Stimulated activated naive B cell treated with anti-CD40 and anti-IgM and Interleukin-4, amounts not matched to agents 10 μg/mL and 1 μg/mL and 100 μg/mL, for 72 hours (primary cell): Measurements from ENCODE around the gene GSTA4.

Source experiments
- ATAC-seq, 2 donors: fragments of 150-1000 bp; cut with Tn5 transposase; replicated peaks; 2 replicates each; pipeline ENCODE4 v1.10.0; 2021; ENCODE audit warnings: moderate library complexity in 1 of 2
- DNase-seq: peaks from one replicate; pipeline ENCODE4 v3.0.0; 2021
- H3K27ac Mint-ChIP-seq: one replicate; pipeline ENCODE4 v1.8.0; 2022; ENCODE audit warnings: mild to moderate bottlenecking, mixed read lengths
- H3K27me3 Mint-ChIP-seq, 2 donors: one replicate each; pipeline ENCODE4 v1.8.0; 2022; ENCODE audit warnings: mixed read lengths in 2 of 2
- H3K36me3 Mint-ChIP-seq, 2 donors: one replicate each; pipeline ENCODE4 v1.8.0; 2022; ENCODE audit warnings: mixed read lengths in 2 of 2, mild to moderate bottlenecking in 1 of 2
- H3K4me1 Mint-ChIP-seq, 2 donors: one replicate each; pipeline ENCODE4 v1.8.0; 2022; ENCODE audit warnings: mixed read lengths in 2 of 2, mild to moderate bottlenecking in 1 of 2
- H3K4me3 Mint-ChIP-seq, 2 donors: one replicate each; pipeline ENCODE4 v1.8.0; 2022; ENCODE audit warnings: mild to moderate bottlenecking in 2 of 2, mixed read lengths in 2 of 2, moderate library complexity in 1 of 2
- H3K9me3 Mint-ChIP-seq, 2 donors: one replicate each; pipeline ENCODE4 v1.8.0; 2022; ENCODE audit warnings: mixed read lengths in 2 of 2, mild to moderate bottlenecking in 1 of 2

GSTA4 gene

DNA sequence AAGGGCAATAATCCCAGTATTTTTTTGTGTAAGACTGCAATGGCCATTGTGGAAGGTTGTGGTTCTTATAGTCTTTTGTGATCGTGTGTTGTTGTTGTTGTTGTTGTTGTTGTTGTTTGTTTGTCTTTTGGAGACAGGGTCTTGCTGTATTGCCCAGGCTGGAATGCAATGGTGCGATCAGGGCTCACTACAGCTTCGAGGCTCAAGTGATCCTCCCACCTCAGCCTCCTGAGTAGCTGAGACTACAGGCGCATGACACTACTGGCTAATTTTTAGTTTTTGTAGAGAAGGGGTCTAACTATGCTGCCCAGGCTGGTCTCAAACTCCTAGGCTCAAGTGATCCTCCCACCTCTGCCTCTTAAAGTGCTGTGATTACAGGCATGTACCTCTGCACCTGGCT is 3.5 kb upstream of the GSTA4 start:
- Mint-ChIP-seq H3K9me3 (no peaks in the 10 kb centered on the region), H3K36me3 (peaks cover 0 to 7% of the 10 kb centered on the region in 2 donors), H3K27me3 (peaks cover 0 to 5% of the 10 kb centered on the region in 2 donors), H3K4me3 (no peak overlapping the region), H3K4me1 (peaks cover 16 to 30% of the 10 kb centered on the region in 2 donors), H3K27ac (no peak overlapping the region)
- no peak for DNase-seq
- ATAC-seq, result no peak

DNA sequence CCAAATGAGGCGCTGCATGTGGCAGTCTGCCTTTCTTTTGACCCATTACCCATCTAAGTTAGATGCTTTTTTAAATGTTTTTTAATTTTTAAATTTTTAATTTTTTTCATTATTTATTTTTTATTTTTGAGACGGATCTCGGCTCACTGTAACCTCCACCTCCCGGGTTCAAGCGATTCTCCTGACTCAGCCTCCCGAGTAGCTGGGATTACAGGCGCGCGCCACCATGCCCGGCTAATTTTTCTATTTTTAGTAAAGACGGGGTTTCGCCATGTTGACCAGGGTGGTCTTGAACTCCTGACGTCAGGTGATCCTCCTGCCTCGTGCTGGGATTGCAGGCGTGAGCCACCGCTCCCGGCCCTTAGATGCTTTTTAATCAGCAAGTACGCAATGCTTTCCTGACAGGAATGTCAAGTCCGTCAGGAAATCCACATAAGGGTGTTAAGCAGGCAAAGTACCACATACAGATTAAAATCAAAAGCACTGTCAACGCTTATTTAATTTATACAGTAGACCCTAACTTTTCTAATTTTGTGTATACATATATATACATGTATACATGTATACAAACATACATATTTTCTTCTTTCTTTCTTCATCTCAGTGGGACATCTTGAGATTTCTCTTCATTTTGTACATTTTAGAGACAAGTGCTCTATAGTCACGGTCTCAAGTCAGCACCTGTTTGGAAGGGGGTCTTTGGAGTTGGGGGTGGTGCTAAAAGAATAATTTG is 995 bp upstream of the GSTA4 start:
- no peaks in the 10 kb centered on the region for H3K9me3 Mint-ChIP-seq
- DNase-seq (no peak), ATAC-seq (peak; percentile 2 to 8)
- H3K27me3 Mint-ChIP-seq, result peaks cover 0 to 5% of the 10 kb centered on the region in 2 donors
- H3K36me3 Mint-ChIP-seq, result peaks cover 2 to 9% of the 10 kb centered on the region in 2 donors
- H3K4me3 Mint-ChIP-seq, result peak overlapping the region; percentile 89 to 92
- peaks cover 16 to 30% of the 10 kb centered on the region in 2 donors for H3K4me1 Mint-ChIP-seq
- peak overlapping the region; percentile 100 for H3K27ac Mint-ChIP-seq

DNA sequence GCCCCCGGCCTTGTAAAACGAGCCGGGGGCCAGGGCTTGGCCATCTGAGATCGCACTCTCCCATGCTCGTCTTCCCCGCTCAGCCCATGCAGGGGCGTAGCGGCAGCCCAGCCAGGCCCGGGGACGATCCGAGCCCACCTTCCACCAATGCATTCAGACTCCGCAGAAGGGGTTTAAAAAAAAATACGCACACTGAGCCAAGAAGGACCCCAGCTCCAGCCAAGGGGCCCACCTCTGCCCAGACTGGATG is 320 bp downstream of the GSTA4 start:
- peak; percentile 40 to 43 for ATAC-seq
- no peaks in the 10 kb centered on the region for H3K9me3 Mint-ChIP-seq
- DNase-seq, result no peak
- peaks cover 2 to 17% of the 10 kb centered on the region in 2 donors for H3K36me3 Mint-ChIP-seq
- peaks cover 22 to 37% of the 10 kb centered on the region in 2 donors for H3K4me1 Mint-ChIP-seq
- H3K27me3 Mint-ChIP-seq, result peaks cover 0 to 5% of the 10 kb centered on the region in 2 donors
- peak overlapping the region; percentile 100 for H3K27ac Mint-ChIP-seq
- peak overlapping the region; percentile 89 to 92 for H3K4me3 Mint-ChIP-seq

DNA sequence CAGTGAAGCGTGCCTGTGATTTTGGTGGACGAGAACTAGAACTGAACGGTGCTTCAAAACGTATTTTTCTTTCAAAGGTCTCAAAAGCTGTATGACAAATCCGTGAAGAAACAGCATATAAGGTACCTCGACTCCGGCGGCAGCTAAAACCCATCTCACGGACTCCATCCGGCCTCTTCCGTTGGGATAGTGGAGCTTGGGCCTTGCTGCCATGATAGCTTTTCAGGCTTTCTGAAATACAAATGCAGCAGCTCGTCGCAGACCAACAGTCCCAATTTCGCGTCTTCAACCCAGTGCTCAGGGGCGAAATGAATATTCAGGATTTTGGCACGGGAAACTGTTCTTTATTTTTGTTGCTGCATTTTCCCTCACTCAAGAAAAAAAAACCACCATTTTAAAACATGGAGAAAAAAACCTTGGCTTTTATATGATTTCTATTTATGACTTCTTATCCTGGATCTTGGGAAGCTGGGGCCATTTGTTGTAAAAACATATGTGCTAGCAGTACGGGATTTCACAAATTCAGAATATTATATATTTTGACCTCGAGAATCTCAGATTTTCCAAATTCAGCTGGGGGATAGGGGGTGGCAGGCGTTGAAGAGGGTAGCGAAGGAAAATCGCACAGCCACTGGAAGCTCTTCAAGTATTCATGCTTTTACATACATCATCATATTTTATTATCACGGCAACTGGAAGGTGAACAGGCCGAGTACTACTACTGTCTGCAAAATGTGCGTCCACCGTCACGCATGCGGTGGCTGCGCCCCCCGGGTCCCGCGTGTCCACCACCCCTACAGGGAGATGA is 849 bp downstream of the GSTA4 start:
- H3K9me3 Mint-ChIP-seq, result no peaks in the 10 kb centered on the region
- H3K4me1 Mint-ChIP-seq, result peaks cover 22 to 37% of the 10 kb centered on the region in 2 donors
- peak overlapping the region; percentile 100 for H3K27ac Mint-ChIP-seq
- peaks cover 2 to 17% of the 10 kb centered on the region in 2 donors for H3K36me3 Mint-ChIP-seq
- DNase-seq, result no peak
- peaks cover 0 to 5% of the 10 kb centered on the region in 2 donors for H3K27me3 Mint-ChIP-seq
- peak; percentile 1 to 2 for ATAC-seq
- H3K4me3 Mint-ChIP-seq, result peak overlapping the region; percentile 89 to 92

DNA sequence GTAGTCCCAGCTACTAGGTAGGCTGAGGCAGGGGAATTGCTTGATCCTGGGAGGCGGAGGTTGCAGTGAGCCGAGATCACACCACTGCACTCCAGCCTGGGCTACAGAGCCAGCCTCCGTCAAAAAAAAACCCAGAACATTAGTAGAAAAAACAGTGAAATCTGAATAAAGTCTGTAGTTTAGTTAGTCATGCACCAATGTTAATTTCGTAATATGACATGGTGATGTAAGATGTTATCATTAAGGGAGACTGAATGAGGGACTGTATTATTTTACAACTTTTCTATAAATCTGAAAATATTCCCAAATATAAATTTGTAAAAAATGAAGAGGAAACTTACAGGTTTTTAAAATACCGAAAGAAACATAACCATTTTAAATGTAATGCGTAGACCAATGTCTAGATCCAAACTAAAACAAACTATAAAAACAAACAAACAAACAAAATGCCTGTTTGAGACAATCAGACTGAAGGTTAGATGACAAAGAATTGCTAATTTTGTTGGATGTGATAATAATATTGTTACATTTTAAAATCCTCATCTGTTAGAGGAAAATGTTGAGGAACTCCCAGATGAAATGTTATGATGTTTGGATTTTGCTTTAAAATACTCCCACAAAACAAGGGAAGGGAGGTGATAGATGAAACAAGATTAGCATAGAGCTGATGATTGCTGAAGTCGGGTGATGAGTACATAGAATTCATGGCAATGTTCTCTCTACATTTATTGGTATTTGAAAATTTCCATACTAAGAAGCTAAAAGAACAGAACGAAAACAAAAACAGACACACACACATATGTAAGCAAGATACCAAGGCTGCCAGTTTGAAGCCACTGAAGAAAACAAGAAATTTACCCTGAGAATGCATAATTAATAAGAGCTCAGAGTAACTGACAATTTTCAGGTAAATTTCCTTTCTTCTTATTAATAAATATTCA is 1.8 kb downstream of the GSTA4 start:
- no peak for ATAC-seq
- H3K27me3 Mint-ChIP-seq, result peaks cover 0 to 5% of the 10 kb centered on the region in 2 donors
- H3K9me3 Mint-ChIP-seq, result no peaks in the 10 kb centered on the region
- H3K27ac Mint-ChIP-seq, result no peak overlapping the region
- peaks cover 22 to 37% of the 10 kb centered on the region in 2 donors for H3K4me1 Mint-ChIP-seq
- no peak for DNase-seq
- H3K4me3 Mint-ChIP-seq, result peak overlapping the region in 1 of 2 donors; percentile 36
- H3K36me3 Mint-ChIP-seq, result peaks cover 2 to 17% of the 10 kb centered on the region in 2 donors

DNA sequence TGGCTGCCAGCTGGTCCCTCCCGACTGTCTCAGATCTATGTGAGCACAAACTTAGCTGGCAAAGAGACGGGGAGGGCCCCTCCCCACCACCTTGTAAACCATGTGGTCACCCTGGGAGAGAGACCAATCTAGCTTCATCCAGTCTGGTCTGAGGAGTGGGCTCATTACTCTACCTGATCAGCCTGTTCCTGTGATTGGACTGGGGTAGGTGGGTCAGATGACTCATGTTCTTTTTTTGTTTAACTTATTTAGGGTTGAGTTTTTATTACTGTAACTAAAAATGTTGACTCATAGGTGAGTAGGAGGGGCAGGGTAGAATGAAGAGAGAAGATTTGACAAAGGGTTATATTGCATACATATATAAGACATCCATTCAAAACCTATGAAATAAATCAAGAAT is 4.7 kb downstream of the GSTA4 start:
- Mint-ChIP-seq H3K9me3 (no peaks in the 10 kb centered on the region), H3K36me3 (peaks cover 5 to 20% of the 10 kb centered on the region in 2 donors), H3K27me3 (peaks cover 0 to 1% of the 10 kb centered on the region in 2 donors), H3K4me1 (peaks cover 18 to 30% of the 10 kb centered on the region in 2 donors), H3K27ac (peak overlapping the region; percentile 39), H3K4me3 (peak overlapping the region in 1 of 2 donors; percentile 30)
- ATAC-seq (no peak), DNase-seq (no peak)

DNA sequence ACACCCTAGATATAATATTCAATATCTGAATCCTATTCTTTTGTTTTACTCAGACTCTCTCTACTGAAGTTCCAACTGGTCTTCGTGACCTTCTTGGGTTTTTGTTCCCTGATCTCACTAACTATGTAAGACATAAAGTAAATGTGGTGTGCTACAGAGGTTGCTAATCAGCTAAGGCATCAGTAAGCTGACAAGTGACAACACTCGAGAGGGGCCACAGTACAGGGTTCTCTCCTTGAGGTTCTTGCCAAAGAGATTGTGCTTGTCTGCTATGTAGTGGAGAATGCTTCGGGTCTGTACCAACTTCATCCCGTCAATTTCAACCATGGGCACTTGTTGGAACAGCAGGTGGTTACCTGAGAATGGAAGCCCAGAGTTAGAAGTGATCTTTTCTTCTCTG is 9.9 kb downstream of the GSTA4 start:
- Mint-ChIP-seq H3K4me3 (no peak overlapping the region), H3K27ac (peak overlapping the region; percentile 20), H3K36me3 (peaks cover 3 to 16% of the 10 kb centered on the region in 2 donors), H3K27me3 (no peaks in the 10 kb centered on the region), H3K9me3 (no peaks in the 10 kb centered on the region), H3K4me1 (peaks cover 35 to 50% of the 10 kb centered on the region in 2 donors)
- DNase-seq (no peak), ATAC-seq (no peak)

DNA sequence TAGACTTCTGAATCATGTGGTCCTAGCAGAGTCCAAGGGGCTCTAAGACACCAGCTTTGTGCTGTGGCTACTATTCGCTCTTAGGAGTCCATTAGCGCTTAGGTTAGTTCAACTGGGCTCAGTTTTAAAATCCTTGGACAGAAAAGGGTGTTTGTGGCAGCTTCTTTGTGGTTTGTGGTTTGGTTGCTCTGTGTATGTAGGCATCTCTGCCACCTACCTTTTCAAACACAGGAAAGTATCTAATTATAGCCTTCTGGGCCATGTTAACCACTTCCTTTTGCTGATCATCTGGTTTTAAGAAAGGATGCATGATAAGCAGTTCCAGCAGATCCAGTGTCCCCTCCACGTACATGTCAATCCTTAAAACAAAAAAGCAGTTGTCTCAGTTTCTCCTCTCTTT is 10.8 kb downstream of the GSTA4 start:
- peak overlapping the region; percentile 20 for H3K27ac Mint-ChIP-seq
- no peaks in the 10 kb centered on the region for H3K9me3 Mint-ChIP-seq
- H3K4me3 Mint-ChIP-seq, result peak overlapping the region in 1 of 2 donors; percentile 46
- H3K4me1 Mint-ChIP-seq, result peaks cover 34 to 47% of the 10 kb centered on the region in 2 donors
- H3K27me3 Mint-ChIP-seq, result no peaks in the 10 kb centered on the region
- peaks cover 3 to 14% of the 10 kb centered on the region in 2 donors for H3K36me3 Mint-ChIP-seq
- DNase-seq (no peak), ATAC-seq (peak; percentile 60 to 73)

DNA sequence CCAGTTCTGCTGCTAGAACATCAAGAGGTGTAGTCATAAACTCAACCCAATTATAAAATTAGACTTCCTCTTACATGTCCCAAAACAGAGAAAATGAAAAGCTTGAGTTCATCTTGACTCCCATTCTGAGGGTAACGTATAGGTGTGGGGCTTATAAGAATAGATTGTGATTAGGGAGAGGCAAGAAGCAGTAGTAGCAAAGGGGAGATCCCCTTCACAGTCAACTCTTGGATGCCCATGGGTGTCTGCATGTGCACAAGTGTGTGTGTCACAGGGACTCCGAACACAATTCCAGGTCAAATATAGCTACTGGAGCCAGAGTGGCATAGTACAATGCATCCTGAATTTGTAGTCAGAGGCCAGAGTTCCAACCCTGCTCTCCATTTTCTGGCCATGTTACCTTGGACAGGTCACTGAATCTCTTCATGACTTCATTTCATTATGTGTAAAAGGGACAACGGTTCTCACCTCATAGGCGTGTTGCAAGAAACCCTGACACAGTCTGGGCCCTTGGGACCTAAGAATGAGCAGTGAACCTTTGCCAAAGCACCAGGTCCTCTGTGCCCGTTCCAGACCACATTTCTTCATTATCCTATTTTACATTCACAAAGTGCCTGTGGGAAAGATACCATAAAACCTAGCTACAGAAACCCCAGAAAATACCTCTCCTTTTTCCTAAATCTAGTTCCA is 11.8 kb downstream of the GSTA4 start:
- Mint-ChIP-seq H3K27me3 (no peaks in the 10 kb centered on the region), H3K36me3 (peaks cover 3 to 14% of the 10 kb centered on the region in 2 donors), H3K4me3 (peak overlapping the region; percentile 46 to 59), H3K27ac (peak overlapping the region; percentile 20), H3K9me3 (no peaks in the 10 kb centered on the region), H3K4me1 (peaks cover 37 to 52% of the 10 kb centered on the region in 2 donors)
- peak; percentile 42 for DNase-seq
- ATAC-seq, result peak; percentile 86 to 90

DNA sequence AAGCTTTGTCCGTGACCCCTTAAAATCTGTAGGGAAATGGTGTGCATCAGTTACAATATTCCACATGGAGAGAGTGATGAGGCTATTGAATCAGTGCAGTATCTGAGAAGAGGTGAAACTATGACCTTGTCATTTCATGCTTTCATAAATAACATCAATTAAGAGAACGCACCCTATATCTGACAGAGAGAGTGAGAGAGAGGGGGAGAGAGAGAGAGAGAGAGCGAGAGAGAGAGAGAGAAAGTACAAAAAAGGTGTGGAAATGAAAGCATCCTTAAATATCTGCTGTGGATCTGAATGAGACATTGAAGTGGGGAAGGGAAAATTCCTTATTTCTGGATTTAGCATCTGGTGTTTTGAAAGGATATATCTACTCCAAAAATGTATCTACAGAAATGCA is 12.4 kb downstream of the GSTA4 start:
- ATAC-seq (no peak), DNase-seq (no peak)
- H3K9me3 Mint-ChIP-seq, result no peaks in the 10 kb centered on the region
- H3K27me3 Mint-ChIP-seq, result no peaks in the 10 kb centered on the region
- peak overlapping the region; percentile 20 for H3K27ac Mint-ChIP-seq
- H3K4me1 Mint-ChIP-seq, result peaks cover 39 to 52% of the 10 kb centered on the region in 2 donors
- H3K4me3 Mint-ChIP-seq, result peak overlapping the region; percentile 46 to 59
- H3K36me3 Mint-ChIP-seq, result peaks cover 3 to 14% of the 10 kb centered on the region in 2 donors

DNA sequence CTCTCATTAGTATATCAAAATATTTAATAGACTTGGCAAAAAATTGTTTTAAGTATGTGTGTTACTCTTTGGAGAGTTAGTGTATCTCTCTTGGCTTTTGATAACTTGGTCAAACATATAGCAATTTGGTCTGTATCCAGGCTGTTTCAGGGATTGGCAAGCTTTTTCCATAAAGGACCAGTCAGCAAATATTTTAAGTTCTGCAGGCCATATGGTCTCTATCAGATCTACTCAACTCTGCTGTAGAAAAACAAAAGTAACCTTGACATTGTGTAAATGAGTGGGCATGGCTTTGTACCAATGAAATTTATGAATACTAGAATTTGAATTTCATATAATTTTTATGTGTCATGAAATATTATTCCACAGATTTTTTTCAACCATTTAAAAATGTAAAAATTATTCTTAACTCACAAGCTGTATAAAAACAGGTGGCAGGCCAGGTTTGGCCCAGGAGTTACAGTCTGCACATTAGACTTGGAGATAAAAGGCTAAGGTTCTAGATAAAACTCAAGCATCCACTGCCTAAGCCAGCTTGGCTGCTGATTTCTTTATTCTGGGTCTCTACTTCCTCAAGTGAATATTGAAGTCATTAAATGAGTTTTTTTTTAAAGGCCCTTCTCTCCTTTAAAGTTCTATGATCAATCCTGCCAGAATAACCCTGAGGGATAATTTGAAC is 13.7 kb downstream of the GSTA4 start:
- Mint-ChIP-seq H3K4me3 (no peak overlapping the region), H3K27ac (no peak overlapping the region), H3K27me3 (no peaks in the 10 kb centered on the region), H3K36me3 (peaks cover under 1 to 8% of the 10 kb centered on the region in 2 donors), H3K4me1 (peaks cover 42 to 59% of the 10 kb centered on the region in 2 donors), H3K9me3 (no peaks in the 10 kb centered on the region)
- no peak for ATAC-seq
- DNase-seq, result no peak

DNA sequence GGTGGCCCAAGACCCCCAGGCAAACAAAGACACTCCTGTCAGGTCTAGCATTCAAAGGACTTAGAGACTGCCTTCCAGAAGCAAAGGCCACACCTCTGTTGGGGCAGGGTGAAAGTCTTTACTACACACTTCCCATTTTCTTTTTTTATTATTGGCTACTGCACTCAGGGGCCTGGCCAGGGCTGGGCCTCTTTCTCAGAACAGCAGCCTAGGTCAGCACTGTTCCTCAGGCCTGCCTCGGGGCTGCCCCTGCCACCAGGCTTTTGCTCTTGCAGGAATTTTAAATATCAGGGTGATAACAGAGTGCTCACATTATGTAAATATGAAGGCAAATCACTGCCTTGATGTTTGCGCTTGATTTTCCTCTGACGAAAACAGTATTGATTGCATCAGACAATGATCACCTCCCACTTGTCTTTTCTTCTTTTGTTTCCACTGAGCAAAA is 18.5 kb downstream of the GSTA4 start:
- Mint-ChIP-seq H3K27ac (peak overlapping the region; percentile 94), H3K36me3 (no peaks in the 10 kb centered on the region), H3K4me1 (peaks cover 24 to 44% of the 10 kb centered on the region in 2 donors), H3K27me3 (peaks cover 0 to 4% of the 10 kb centered on the region in 2 donors), H3K4me3 (peak overlapping the region; percentile 48 to 51), H3K9me3 (no peaks in the 10 kb centered on the region)
- DNase-seq (peak; percentile 78), ATAC-seq (peak; percentile 96)

DNA sequence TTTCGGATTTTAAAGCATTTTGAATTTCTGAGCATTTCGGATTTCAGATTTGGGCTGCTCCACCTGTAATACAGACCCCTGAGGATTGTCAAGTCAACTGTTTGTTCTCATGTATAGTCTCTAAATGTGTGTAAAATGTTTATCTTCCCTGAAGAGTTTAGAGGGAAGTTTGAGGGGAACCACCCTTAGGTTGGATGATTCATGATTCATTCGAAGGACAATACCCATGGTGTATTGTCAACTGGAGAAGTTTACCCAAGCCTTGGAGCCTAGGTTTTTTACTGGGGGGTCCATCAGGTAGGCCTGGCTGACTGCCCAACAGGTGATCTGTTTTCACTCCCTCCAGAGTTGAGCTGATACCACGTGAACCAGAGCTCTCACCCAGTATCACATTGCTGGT is 18.9 kb downstream of the GSTA4 start:
- peak overlapping the region; percentile 48 to 51 for H3K4me3 Mint-ChIP-seq
- H3K27ac Mint-ChIP-seq, result peak overlapping the region; percentile 94
- H3K9me3 Mint-ChIP-seq, result no peaks in the 10 kb centered on the region
- peaks cover 0 to 4% of the 10 kb centered on the region in 2 donors for H3K27me3 Mint-ChIP-seq
- DNase-seq (no peak), ATAC-seq (peak; percentile 58 to 62)
- no peaks in the 10 kb centered on the region for H3K36me3 Mint-ChIP-seq
- peaks cover 24 to 44% of the 10 kb centered on the region in 2 donors for H3K4me1 Mint-ChIP-seq
